Astrocyte (in vitro differentiated cells and primary cell): ENCODE measurements around the gene SEMA6D. TPM values are rescaled to one million over a fixed set of nuclear protein-coding genes. Genes with fewer than 3 reads are reported as not detected.

Experiments used
- DNase-seq: peaks from one replicate; pipeline ENCODE4 v3.0.0-alpha.2; 2010; ENCODE audit warnings: low read depth
- FAIRE-seq: peaks from 2 replicates; lab custom pipeline; 2011; peaks lifted over from hg19 to GRCh38; lab: Jason Lieb, UNC
- H2AFZ ChIP-seq: 2 replicates; pipeline ENCODE4 v1.6.0; 2012; ENCODE audit warnings: low read depth, low read length, inconsistent platforms
- H3K27ac ChIP-seq: 2 replicates; pipeline ENCODE4 v1.5.1; 2011; ENCODE audit warnings: low read depth, low read length, inconsistent platforms
- H3K27me3 ChIP-seq: 2 replicates; pipeline ENCODE4 v1.6.0; 2011; ENCODE audit warnings: low read length, inconsistent platforms; ENCODE audit not compliant: insufficient read depth
- H3K36me3 ChIP-seq: 2 replicates; pipeline ENCODE4 v1.5.1; 2011; ENCODE audit warnings: low read length, inconsistent platforms; ENCODE audit not compliant: insufficient read depth
- H3K4me1 ChIP-seq: 2 replicates; pipeline ENCODE4 v1.5.1; 2011; ENCODE audit warnings: low read length, inconsistent platforms; ENCODE audit not compliant: insufficient read depth
- H3K4me2 ChIP-seq: 2 replicates; pipeline ENCODE4 v1.6.0; 2012; ENCODE audit warnings: low read length, inconsistent platforms
- H3K4me3 ChIP-seq: 2 replicates; pipeline ENCODE4 v1.5.1; 2011; ENCODE audit warnings: low read depth, mild to moderate bottlenecking, low read length, inconsistent platforms; ENCODE audit not compliant: insufficient read depth
- H3K79me2 ChIP-seq: 2 replicates; pipeline ENCODE4 v1.6.0; 2012; ENCODE audit warnings: mild to moderate bottlenecking, low read length, inconsistent platforms; ENCODE audit not compliant: insufficient read depth
- H3K9ac ChIP-seq: 2 replicates; pipeline ENCODE4 v1.6.0; 2012; ENCODE audit warnings: mild to moderate bottlenecking, low read length, inconsistent platforms
- H3K9me3 ChIP-seq: 2 replicates; pipeline ENCODE4 v1.5.1; 2012; ENCODE audit warnings: low read depth, mild to moderate bottlenecking, low read length, inconsistent platforms; ENCODE audit not compliant: insufficient read depth
- H4K20me1 ChIP-seq: 2 replicates; pipeline ENCODE4 v1.6.0; 2012; ENCODE audit warnings: low read length, inconsistent platforms; ENCODE audit not compliant: insufficient read depth
- H3K27ac Mint-ChIP-seq: one replicate; pipeline ENCODE4 v1.8.0; 2021; ENCODE audit warnings: mild to moderate bottlenecking, mixed read lengths; ENCODE audit not compliant: unreplicated experiment
- H3K27me3 Mint-ChIP-seq: one replicate; pipeline ENCODE4 v1.8.0; 2021; ENCODE audit warnings: low read depth, mixed read lengths; ENCODE audit not compliant: unreplicated experiment
- H3K36me3 Mint-ChIP-seq: one replicate; pipeline ENCODE4 v1.8.0; 2021; ENCODE audit warnings: low read depth, mixed read lengths; ENCODE audit not compliant: unreplicated experiment
- H3K4me1 Mint-ChIP-seq: one replicate; pipeline ENCODE4 v1.8.0; 2021; ENCODE audit warnings: low read depth, mixed read lengths; ENCODE audit not compliant: unreplicated experiment
- H3K4me3 Mint-ChIP-seq: one replicate; pipeline ENCODE4 v1.8.0; 2021; ENCODE audit warnings: mild to moderate bottlenecking, moderate library complexity, mixed read lengths; ENCODE audit not compliant: unreplicated experiment
- H3K9me3 Mint-ChIP-seq: one replicate; pipeline ENCODE4 v1.8.0; 2021; ENCODE audit warnings: mild to moderate bottlenecking, mixed read lengths; ENCODE audit not compliant: unreplicated experiment
- EZH2 ChIP-seq: IDR thresholded peaks from 2 replicates; pipeline ENCODE4 v1.6.1; 2012; ENCODE audit warnings: mild to moderate bottlenecking, low read length, inconsistent platforms; ENCODE audit not compliant: insufficient read depth
- total RNA-seq: library from RNA; stranded (reverse); gene quantifications from 2 replicates; pipeline ENCODE4 v1.2.1, GENCODE V29; 2021
- TF ChIP-seq, protein P1 (sequence below): IDR thresholded peaks from 2 replicates; pipeline ENCODE4 v1.5.1; 2011; ENCODE audit warnings: low read depth, mild to moderate bottlenecking, inconsistent platforms, low read length, moderate library complexity; ENCODE audit not compliant: insufficient read depth

The SEMA6D gene
- total RNA-seq, 1 donor from 2014 or later, result 1.5 TPM

DNA sequence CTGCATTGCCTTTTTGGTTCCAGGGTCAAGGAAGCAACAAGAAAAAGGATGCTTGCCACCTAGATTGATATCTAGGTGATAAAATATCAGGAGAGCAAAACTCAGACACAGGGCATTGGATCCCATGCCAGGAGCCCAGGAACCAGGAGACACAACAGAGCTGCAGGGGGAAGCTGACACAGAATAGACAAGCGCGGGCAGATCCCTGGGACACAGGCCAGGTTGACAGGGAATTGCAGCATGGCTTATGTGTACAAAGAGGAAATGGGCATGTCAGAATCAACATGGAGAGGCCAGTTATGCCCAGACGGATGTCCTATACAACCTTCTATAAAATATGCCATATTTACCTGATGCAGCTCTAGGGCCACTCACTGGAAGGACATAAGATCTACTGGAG is 84.2 kb downstream of the SEMA6D start:
- H3K27ac Mint-ChIP-seq, result no peak overlapping the region
- no peaks in the 10 kb centered on the region for H3K9me3 ChIP-seq
- H3K27me3 Mint-ChIP-seq, result no peaks in the 10 kb centered on the region
- H4K20me1 ChIP-seq, result no peaks in the 10 kb centered on the region
- H2AFZ ChIP-seq, result no peak overlapping the region
- FAIRE-seq (no peak), DNase-seq (no peak)
- no peaks in the 10 kb centered on the region for H3K4me1 Mint-ChIP-seq
- TF ChIP-seq, protein P1, sequence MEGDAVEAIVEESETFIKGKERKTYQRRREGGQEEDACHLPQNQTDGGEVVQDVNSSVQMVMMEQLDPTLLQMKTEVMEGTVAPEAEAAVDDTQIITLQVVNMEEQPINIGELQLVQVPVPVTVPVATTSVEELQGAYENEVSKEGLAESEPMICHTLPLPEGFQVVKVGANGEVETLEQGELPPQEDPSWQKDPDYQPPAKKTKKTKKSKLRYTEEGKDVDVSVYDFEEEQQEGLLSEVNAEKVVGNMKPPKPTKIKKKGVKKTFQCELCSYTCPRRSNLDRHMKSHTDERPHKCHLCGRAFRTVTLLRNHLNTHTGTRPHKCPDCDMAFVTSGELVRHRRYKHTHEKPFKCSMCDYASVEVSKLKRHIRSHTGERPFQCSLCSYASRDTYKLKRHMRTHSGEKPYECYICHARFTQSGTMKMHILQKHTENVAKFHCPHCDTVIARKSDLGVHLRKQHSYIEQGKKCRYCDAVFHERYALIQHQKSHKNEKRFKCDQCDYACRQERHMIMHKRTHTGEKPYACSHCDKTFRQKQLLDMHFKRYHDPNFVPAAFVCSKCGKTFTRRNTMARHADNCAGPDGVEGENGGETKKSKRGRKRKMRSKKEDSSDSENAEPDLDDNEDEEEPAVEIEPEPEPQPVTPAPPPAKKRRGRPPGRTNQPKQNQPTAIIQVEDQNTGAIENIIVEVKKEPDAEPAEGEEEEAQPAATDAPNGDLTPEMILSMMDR, result no peak
- TF ChIP-seq EZH2, result no peak
- H3K4me1 ChIP-seq, result no peaks in the 10 kb centered on the region
- H3K9me3 Mint-ChIP-seq, result no peaks in the 10 kb centered on the region
- H3K9ac ChIP-seq, result no peak overlapping the region
- H3K4me3 Mint-ChIP-seq, result no peak overlapping the region
- H3K4me3 ChIP-seq, result no peak overlapping the region
- H3K4me2 ChIP-seq, result no peak overlapping the region
- no peaks in the 10 kb centered on the region for H3K79me2 ChIP-seq
- no peaks in the 10 kb centered on the region for H3K36me3 Mint-ChIP-seq
- H3K36me3 ChIP-seq, result no peaks in the 10 kb centered on the region
- no peaks in the 10 kb centered on the region for H3K27me3 ChIP-seq
- no peak overlapping the region for H3K27ac ChIP-seq

DNA sequence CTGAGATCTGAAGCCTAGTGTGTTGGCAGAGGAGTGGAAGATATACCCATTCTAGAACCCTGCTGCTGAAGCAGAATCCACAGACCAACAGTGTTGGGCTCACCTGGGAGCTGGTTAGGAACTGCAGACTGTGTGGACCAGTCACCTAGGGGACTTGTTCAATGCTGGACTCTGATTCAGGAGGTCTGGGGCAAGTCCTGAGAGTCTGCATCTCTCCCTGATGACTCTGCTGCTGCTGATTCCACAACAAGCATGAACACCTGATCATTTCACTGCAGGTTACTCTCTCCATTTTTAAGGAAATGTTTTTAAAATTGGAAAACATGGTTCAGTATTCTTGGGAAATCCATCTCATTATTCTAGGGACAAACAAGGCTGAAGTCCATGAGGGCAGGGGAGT is 84.9 kb downstream of the SEMA6D start:
- no peaks in the 10 kb centered on the region for H3K4me1 Mint-ChIP-seq
- H3K4me3 ChIP-seq, result no peak overlapping the region
- no peaks in the 10 kb centered on the region for H3K9me3 Mint-ChIP-seq
- no peak overlapping the region for H2AFZ ChIP-seq
- no peaks in the 10 kb centered on the region for H3K4me1 ChIP-seq
- H3K27ac Mint-ChIP-seq, result no peak overlapping the region
- FAIRE-seq (no peak), DNase-seq (no peak)
- no peaks in the 10 kb centered on the region for H3K27me3 Mint-ChIP-seq
- no peaks in the 10 kb centered on the region for H3K36me3 Mint-ChIP-seq
- H3K9me3 ChIP-seq, result no peaks in the 10 kb centered on the region
- H4K20me1 ChIP-seq, result no peaks in the 10 kb centered on the region
- TF ChIP-seq EZH2, result no peak
- TF ChIP-seq, protein P1, result no peak
- no peak overlapping the region for H3K9ac ChIP-seq
- no peak overlapping the region for H3K4me3 Mint-ChIP-seq
- no peaks in the 10 kb centered on the region for H3K79me2 ChIP-seq
- no peak overlapping the region for H3K27ac ChIP-seq
- no peaks in the 10 kb centered on the region for H3K27me3 ChIP-seq
- H3K36me3 ChIP-seq, result no peaks in the 10 kb centered on the region
- H3K4me2 ChIP-seq, result no peak overlapping the region

DNA sequence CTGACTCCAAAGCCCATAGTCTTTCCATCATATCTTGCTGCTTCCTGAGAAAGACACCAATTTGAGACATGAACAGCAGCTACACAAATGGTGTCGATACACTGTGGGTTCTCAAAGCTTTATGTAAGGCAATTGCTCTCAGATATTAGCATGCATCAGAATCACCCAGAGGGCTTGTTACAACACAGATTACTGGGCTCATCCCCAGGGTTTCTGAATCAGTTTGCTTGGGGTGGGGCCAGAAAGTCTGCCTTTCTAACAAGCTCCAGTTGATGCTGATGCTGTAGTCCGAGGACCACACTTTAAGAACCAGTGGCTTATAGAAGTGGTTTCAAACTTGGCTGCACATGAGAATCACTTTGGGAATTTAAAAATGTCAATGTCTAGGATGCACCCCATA is 86.5 kb downstream of the SEMA6D start:
- Mint-ChIP-seq H3K9me3 (no peaks in the 10 kb centered on the region), H3K27me3 (no peaks in the 10 kb centered on the region), H3K27ac (no peak overlapping the region), H3K4me3 (no peak overlapping the region), H3K36me3 (no peaks in the 10 kb centered on the region), H3K4me1 (no peaks in the 10 kb centered on the region)
- Histone ChIP-seq H3K79me2 (no peaks in the 10 kb centered on the region), H4K20me1 (no peaks in the 10 kb centered on the region), H2AFZ (no peak overlapping the region), H3K4me2 (no peak overlapping the region), H3K9me3 (no peaks in the 10 kb centered on the region), H3K4me1 (no peaks in the 10 kb centered on the region), H3K4me3 (no peak overlapping the region), H3K9ac (no peak overlapping the region), H3K27me3 (no peaks in the 10 kb centered on the region), H3K36me3 (no peaks in the 10 kb centered on the region), H3K27ac (no peak overlapping the region)
- FAIRE-seq, result no peak
- TF ChIP-seq, protein P1, result no peak
- no peak for TF ChIP-seq EZH2
- DNase-seq, result no peak
